C4-2B (cell line): ENCODE results near the gene ACAN.

Source experiments
- ZFX ChIP-seq: fragments of 450-650 bp; IDR thresholded peaks from 2 replicates; pipeline ENCODE4 v1.6.1; 2017
- TF ChIP-seq, protein P1 (sequence below): fragments of 450-650 bp; conservative IDR thresholded peaks from 2 replicates; pipeline ENCODE4 v1.5.1; 2017; ENCODE audit warnings: mild to moderate bottlenecking

DNA sequence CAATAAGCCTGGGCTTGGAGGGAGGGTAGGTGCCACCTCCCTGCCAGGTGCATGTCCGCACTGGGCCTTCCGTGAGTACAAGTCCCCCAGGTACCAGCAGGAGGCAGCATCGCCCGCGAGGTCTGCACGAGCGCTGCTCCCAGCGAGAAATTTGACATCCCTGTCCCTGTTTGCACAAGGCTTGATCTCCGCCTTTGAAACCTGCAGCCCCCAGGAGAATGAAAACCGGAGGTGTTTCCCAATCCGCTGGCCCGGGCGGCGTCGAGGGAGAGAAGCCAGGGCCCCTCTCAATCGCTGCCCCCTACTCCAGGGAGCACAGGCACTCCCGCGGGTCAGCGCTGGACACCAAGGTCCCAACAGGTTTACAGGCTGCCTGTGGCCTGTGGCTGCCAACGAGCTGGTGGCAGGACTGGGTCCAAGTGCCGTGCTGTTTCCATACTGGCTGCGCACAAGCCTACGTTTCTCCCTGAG, 91.1 kb downstream of the ACAN start:
- TF ChIP-seq, protein P1, sequence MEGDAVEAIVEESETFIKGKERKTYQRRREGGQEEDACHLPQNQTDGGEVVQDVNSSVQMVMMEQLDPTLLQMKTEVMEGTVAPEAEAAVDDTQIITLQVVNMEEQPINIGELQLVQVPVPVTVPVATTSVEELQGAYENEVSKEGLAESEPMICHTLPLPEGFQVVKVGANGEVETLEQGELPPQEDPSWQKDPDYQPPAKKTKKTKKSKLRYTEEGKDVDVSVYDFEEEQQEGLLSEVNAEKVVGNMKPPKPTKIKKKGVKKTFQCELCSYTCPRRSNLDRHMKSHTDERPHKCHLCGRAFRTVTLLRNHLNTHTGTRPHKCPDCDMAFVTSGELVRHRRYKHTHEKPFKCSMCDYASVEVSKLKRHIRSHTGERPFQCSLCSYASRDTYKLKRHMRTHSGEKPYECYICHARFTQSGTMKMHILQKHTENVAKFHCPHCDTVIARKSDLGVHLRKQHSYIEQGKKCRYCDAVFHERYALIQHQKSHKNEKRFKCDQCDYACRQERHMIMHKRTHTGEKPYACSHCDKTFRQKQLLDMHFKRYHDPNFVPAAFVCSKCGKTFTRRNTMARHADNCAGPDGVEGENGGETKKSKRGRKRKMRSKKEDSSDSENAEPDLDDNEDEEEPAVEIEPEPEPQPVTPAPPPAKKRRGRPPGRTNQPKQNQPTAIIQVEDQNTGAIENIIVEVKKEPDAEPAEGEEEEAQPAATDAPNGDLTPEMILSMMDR, result peak; percentile 89
- no peak for TF ChIP-seq ZFX
